Kidney (tissue), 14 donors: ENCODE measurements around the gene NCMAP. TPM values are rescaled to one million over a fixed set of nuclear protein-coding genes. Genes with fewer than 3 reads are reported as not detected.

Experiments
- DNase-seq, 5 donors: peaks; one replicate each; pipeline ENCODE4 v3.0.0-alpha.2; 2013 to 2020
- FAIRE-seq: peaks from 2 replicates; lab custom pipeline; 2012; peaks lifted over from hg19 to GRCh38; lab: Jason Lieb, UNC
- H3K27ac ChIP-seq, 2 donors: one replicate each; pipeline ENCODE4 v1.7.0; 2013; ENCODE audit warnings: low read depth in 2 of 2, low read length in 2 of 2, inconsistent platforms in 1 of 2
- H3K27me3 ChIP-seq: one replicate; pipeline ENCODE4 v1.7.1; 2013; ENCODE audit warnings: low read length, inconsistent platforms; ENCODE audit not compliant: control insufficient read depth, insufficient read depth
- H3K36me3 ChIP-seq, 3 donors: one replicate each; pipeline versions ENCODE4 v1.7.0 to v1.7.1; 2013; ENCODE audit warnings: low read length in 3 of 3, control low read depth in 1 of 3, inconsistent platforms in 1 of 3; ENCODE audit not compliant: insufficient read depth in 3 of 3, control insufficient read depth in 2 of 3
- H3K4me1 ChIP-seq, 3 donors: one replicate each; pipeline versions ENCODE4 v1.7.0 to v1.7.1; 2013; ENCODE audit warnings: low read length in 3 of 3, inconsistent platforms in 1 of 3, low read depth in 1 of 3; ENCODE audit not compliant: control insufficient read depth in 2 of 3, insufficient read depth in 2 of 3
- H3K4me3 ChIP-seq, 3 donors: one replicate each; pipeline versions ENCODE4 v1.7.0 to v1.8.1; 2013; ENCODE audit warnings: low read length in 3 of 3, control low read depth in 1 of 3, inconsistent platforms in 1 of 3
- H3K9ac ChIP-seq, 3 donors: one replicate each; pipeline versions ENCODE4 v1.7.0 to v1.7.1; 2013; ENCODE audit warnings: low read length in 3 of 3, control low read depth in 1 of 3, inconsistent platforms in 1 of 3
- H3K9me3 ChIP-seq, 3 donors: one replicate each; pipeline versions ENCODE4 v1.7.0 to v1.7.1; 2013; ENCODE audit warnings: low read length in 3 of 3, control low read depth in 1 of 3, inconsistent platforms in 1 of 3; ENCODE audit not compliant: control insufficient read depth in 2 of 3, insufficient read depth in 1 of 3
- CTCF ChIP-seq: IDR thresholded peaks from 3 replicates; pipeline ENCODE4 v1.5.1; 2012; ENCODE audit warnings: mild to moderate bottlenecking, moderate library complexity, borderline replicate concordance; ENCODE audit not compliant: insufficient read depth; ENCODE audit errors: extremely low read depth
- intact Hi-C: fragments of 100-400 bp; cut with DNase I; formaldehyde crosslinking; loops from one replicate; pipeline ENCODE4 v1.11.1; 2022
- polyA plus RNA-seq: library from polyadenylated mRNA; stranded (reverse); fragments of 350-450 nt; fragmentation: Illumina TruSeq; extraction: RNeasy Lipid Tissue Mini Kit (QIAGEN cat#74804); gene quantifications from one replicate; pipeline ENCODE4 v1.2.3, GENCODE V29; 2014; ENCODE audit warnings: low read depth, low replicate concordance; ENCODE audit not compliant: insufficient read depth
- total RNA-seq: library from RNA; stranded (reverse); fragmentation: NEBNext Ultra II Directional; extraction: Animal tissue kit (Norgen Biotek cat#: 25700); gene quantifications from one replicate; pipeline ENCODE4 v1.2.1, GENCODE V29; 2021
- donor health status: control.
- donor health status: control.
- donor health status: control.
- donor health status: control.
- donor health status: control.
- donor health status: DM: yes; HTN: yes; CAD: no.
- donor health status: Normal renal cell carcinoma (clear cell type).

NCMAP gene
- total and polyA plus RNA-seq, 2 donors from 2014 or later: 0.65 to 11.0 TPM

- Histone ChIP-seq H3K27me3 (no peaks in the 10 kb centered on the region), H3K9me3 (no peaks in the 10 kb centered on the region), H3K4me1 (no peaks in the 10 kb centered on the region), H3K9ac (no peak overlapping the region), H3K4me3 (no peak overlapping the region), H3K36me3 (no peaks in the 10 kb centered on the region), H3K27ac (no peak overlapping the region)
- DNase-seq (no peak), FAIRE-seq (no peak)
- intact Hi-C loops: no loop called here
- TF ChIP-seq CTCF: no peak
Measured at GRCh38 chr1:24609949-24610517, 54.1 kb downstream of the NCMAP start.

- DNase-seq (no peak), FAIRE-seq (no peak)
- Histone ChIP-seq H3K36me3 (no peaks in the 10 kb centered on the region), H3K27ac (no peak overlapping the region), H3K27me3 (no peaks in the 10 kb centered on the region), H3K9ac (no peak overlapping the region), H3K4me3 (no peak overlapping the region), H3K9me3 (no peaks in the 10 kb centered on the region), H3K4me1 (no peaks in the 10 kb centered on the region)
- intact Hi-C loops: no loop called here
- no peak for TF ChIP-seq CTCF
Measured at GRCh38 chr1:24619376-24619775, 63.5 kb downstream of the NCMAP start.

- FAIRE-seq (no peak), DNase-seq (no peak)
- intact Hi-C loops: no loop called here
- no peak for TF ChIP-seq CTCF
- no peak overlapping the region for H3K27ac ChIP-seq
- no peaks in the 10 kb centered on the region for H3K4me1 ChIP-seq
- no peaks in the 10 kb centered on the region for H3K27me3 ChIP-seq
- H3K9me3 ChIP-seq: no peaks in the 10 kb centered on the region
- H3K36me3 ChIP-seq: no peaks in the 10 kb centered on the region
- no peak overlapping the region for H3K9ac ChIP-seq
- no peak overlapping the region for H3K4me3 ChIP-seq
Measured at GRCh38 chr1:24620678-24621077, 64.8 kb downstream of the NCMAP start.

GRCh38 chr1:24621121-24621520, 65.2 kb downstream of the NCMAP start:
- H3K4me3 ChIP-seq: no peak overlapping the region
- no peaks in the 10 kb centered on the region for H3K4me1 ChIP-seq
- no peaks in the 10 kb centered on the region for H3K36me3 ChIP-seq
- H3K9ac ChIP-seq: no peak overlapping the region
- no peaks in the 10 kb centered on the region for H3K9me3 ChIP-seq
- FAIRE-seq: no peak
- intact Hi-C loops: no loop called here
- H3K27me3 ChIP-seq: no peaks in the 10 kb centered on the region
- no peak overlapping the region for H3K27ac ChIP-seq
- TF ChIP-seq CTCF: no peak
- no peak for DNase-seq
